B cell (primary cell): ENCODE data around the gene LRRC4C. TPM values are rescaled to one million over a fixed set of nuclear protein-coding genes. Genes with fewer than 3 reads are reported as not detected.

Experiments used
- ATAC-seq: fragments of 200-7000 bp; cut with Tn5 transposase; one replicate; pipeline ENCODE4 v1.10.0; 2021; ENCODE audit warnings: low read depth, mild to moderate bottlenecking, moderate number of reproducible peaks, moderate library complexity
- CTCF ChIA-PET: fragments of 350-600 bp; sonication (Branson Sonifier 250); formaldehyde crosslinking; loops from one replicate; lab custom pipeline; 2021; ENCODE audit warnings: antibody characterized with exemption, inconsistent platforms; lab: Charles Lee
- POLR2A ChIA-PET: fragments of 350-600 bp; sonication (Branson Sonifier 250); formaldehyde crosslinking; loops from one replicate; lab custom pipeline; 2021; ENCODE audit warnings: antibody characterized with exemption; lab: Charles Lee
- DNase-seq: peaks from one replicate; pipeline ENCODE4 v3.0.0; 2013
- H2AFZ ChIP-seq: 2 replicates; pipeline ENCODE4 v1.6.1; 2012; ENCODE audit warnings: mild to moderate bottlenecking, low read depth, low read length; ENCODE audit not compliant: insufficient read depth, poor library complexity, severe bottlenecking
- H3K27ac ChIP-seq, 2 donors: 1 replicate in 1 of 2; 2 replicates in 1 of 2; pipeline ENCODE4 v1.5.1; 2012 to 2013; ENCODE audit warnings: low read length in 2 of 2, mild to moderate bottlenecking in 2 of 2, moderate library complexity in 1 of 2
- H3K27me3 ChIP-seq, 4 experiments: fragments of 200-600 bp in 1 of 4; sonication (generic) in 1 of 4; replicated peaks in 1 of 4; 1 replicate in 2 of 4; 2 replicates in 2 of 4; pipeline versions ENCODE4 v1.6.1 to v1.7.0; 2013 to 2016; ENCODE audit warnings: low read length in 3 of 4, mild to moderate bottlenecking in 2 of 4, mixed read lengths in 1 of 4, moderate library complexity in 1 of 4; ENCODE audit not compliant: insufficient read depth in 4 of 4, control insufficient read depth in 3 of 4; ENCODE audit errors: control extremely low read depth in 1 of 4
- H3K36me3 ChIP-seq, 2 experiments: replicated peaks in 1 of 2; 1 replicate in 1 of 2; 2 replicates in 1 of 2; pipeline versions ENCODE4 v1.6.1 to v1.7.1; 2013; ENCODE audit warnings: low read length in 1 of 2; ENCODE audit not compliant: insufficient read depth in 2 of 2, control insufficient read depth in 1 of 2; ENCODE audit errors: control extremely low read depth in 1 of 2, extremely low read depth in 1 of 2
- H3K4me1 ChIP-seq, 2 donors: fragments of 200-600 bp in 1 of 2; sonication (generic) in 1 of 2; 1 replicate in 1 of 2; 2 replicates in 1 of 2; pipeline versions ENCODE4 v1.5.1 to v1.6.1; 2013 to 2017; ENCODE audit warnings: low read length in 2 of 2; ENCODE audit not compliant: control insufficient read depth in 2 of 2, insufficient read depth in 2 of 2
- H3K4me2 ChIP-seq: replicated peaks from 2 replicates; pipeline ENCODE3; 2012; ENCODE audit warnings: mild to moderate bottlenecking, low read depth, low read length; ENCODE audit not compliant: poor library complexity, severe bottlenecking
- H3K4me3 ChIP-seq, 5 experiments: fragments of 200-600 bp in 1 of 5; sonication (generic) in 1 of 5; 1 replicate in 3 of 5; 2 replicates in 2 of 5; pipeline versions ENCODE4 v1.5.1 to v1.7.0; 2011 to 2016; ENCODE audit warnings: low read length in 4 of 5, mild to moderate bottlenecking in 4 of 5, low read depth in 2 of 5, control low read depth in 1 of 5, moderate library complexity in 1 of 5; ENCODE audit not compliant: insufficient read depth in 1 of 5; ENCODE audit errors: control extremely low read depth in 1 of 5, extremely low read depth in 1 of 5
- H3K79me2 ChIP-seq: fragments of 200-600 bp; sonication (generic); one replicate; pipeline ENCODE4 v1.6.0; 2016; ENCODE audit warnings: low read length; ENCODE audit not compliant: control insufficient read depth, insufficient read depth
- H3K9ac ChIP-seq: fragments of 200-600 bp; sonication (generic); 2 replicates; pipeline ENCODE4 v1.6.1; 2017; ENCODE audit warnings: mild to moderate bottlenecking, low read length, moderate library complexity
- H3K9me3 ChIP-seq, 3 donors: one replicate each; pipeline versions ENCODE4 v1.6.1 to v1.7.1; 2013; ENCODE audit warnings: low read length in 2 of 3; ENCODE audit not compliant: control insufficient read depth in 2 of 3, insufficient read depth in 1 of 3; ENCODE audit errors: control extremely low read depth in 1 of 3
- H4K20me1 ChIP-seq: 2 replicates; pipeline ENCODE4 v1.6.0; 2012; ENCODE audit warnings: mild to moderate bottlenecking, low read length; ENCODE audit not compliant: insufficient read depth, control insufficient read depth, poor library complexity, severe bottlenecking
- H3K27ac Mint-ChIP-seq: one replicate; pipeline ENCODE4 v1.8.0; 2021; ENCODE audit warnings: mixed read lengths
- H3K27me3 Mint-ChIP-seq: one replicate; pipeline ENCODE4 v1.8.0; 2021; ENCODE audit warnings: mixed read lengths
- H3K4me1 Mint-ChIP-seq: one replicate; pipeline ENCODE4 v1.8.0; 2021; ENCODE audit warnings: mixed read lengths
- H3K4me3 Mint-ChIP-seq: one replicate; pipeline ENCODE4 v1.8.0; 2021; ENCODE audit warnings: mixed read lengths
- H3K9me3 Mint-ChIP-seq: one replicate; pipeline ENCODE4 v1.8.0; 2022; ENCODE audit warnings: mixed read lengths; ENCODE audit not compliant: insufficient read depth
- CTCF ChIP-seq: fragments of 200-600 bp; IDR thresholded peaks from one replicate; pipeline ENCODE4 v1.8.0; 2022; ENCODE audit warnings: antibody characterized with exemption, mild to moderate bottlenecking
- EZH2 ChIP-seq: IDR thresholded peaks from 2 replicates; pipeline ENCODE4 v1.6.1; 2012; ENCODE audit warnings: borderline replicate concordance, low read depth, mild to moderate bottlenecking, moderate library complexity, low read length; ENCODE audit not compliant: insufficient read depth, poor library complexity, severe bottlenecking
- WGBS: methylation state at CpG from one replicate; pipeline ENCODE4 v1.1.5; 2013; ENCODE audit warnings: missing lambda C conversion rate; ENCODE audit not compliant: insufficient coverage; 5-methylcytosine and 5-hydroxymethylcytosine counted together
- intact Hi-C: fragments of 100-400 bp; cut with micrococcal nuclease; formaldehyde crosslinking; loops from one replicate; pipeline ENCODE4 v1.10.0; 2022
- polyA plus RNA-seq: library from polyadenylated mRNA; depleted of rRNA; stranded (reverse); fragments of >200 nt; gene quantifications from 2 replicates; pipeline ENCODE4 v1.2.3, GENCODE V29; 2012
- total RNA-seq, 2 donors: library from RNA; stranded (reverse); fragments of 120-200 nt in 1 of 2; gene quantifications; 1 replicate in 1 of 2; 2 replicates in 1 of 2; pipeline versions ENCODE4 v1.2.3 to v1.2.4, GENCODE V29; 2013 to 2022

The LRRC4C gene
- total and polyA plus RNA-seq, 2 donors (not counting 1 experiment from before 2014, with no cell fraction given) = 0.57 TPM; not detected in 1

GRCh38 chr11:40185793-40186192 lies 1273.7 kb downstream of the LRRC4C start:
- 88% methylated on average over 3 of the region's 4 CpGs for WGBS
- no peaks in the 10 kb centered on the region for H3K27me3 Mint-ChIP-seq
- POLR2A ChIA-PET = no interaction called here
- H3K9me3 Mint-ChIP-seq = no peaks in the 10 kb centered on the region
- H3K36me3 ChIP-seq = no peaks in the 10 kb centered on the region
- H3K4me1 ChIP-seq = no peaks in the 10 kb centered on the region
- no peak overlapping the region for H2AFZ ChIP-seq
- H3K4me2 ChIP-seq = no peak overlapping the region
- TF ChIP-seq EZH2 = no peak
- no peak for TF ChIP-seq CTCF
- H3K79me2 ChIP-seq = no peaks in the 10 kb centered on the region
- H3K27ac ChIP-seq = no peak overlapping the region
- ATAC-seq (no peak), DNase-seq (no peak)
- CTCF ChIA-PET = no interaction called here
- H3K27ac Mint-ChIP-seq = no peak overlapping the region
- no peak overlapping the region for H3K4me3 Mint-ChIP-seq
- intact Hi-C loops = no loop called here
- no peaks in the 10 kb centered on the region for H4K20me1 ChIP-seq
- no peaks in the 10 kb centered on the region for H3K9me3 ChIP-seq
- H3K4me3 ChIP-seq = no peak overlapping the region
- H3K9ac ChIP-seq = no peak overlapping the region
- no peaks in the 10 kb centered on the region for H3K4me1 Mint-ChIP-seq
- H3K27me3 ChIP-seq = no peaks in the 10 kb centered on the region

- CTCF ChIA-PET = no interaction called here
- H3K27me3 Mint-ChIP-seq = no peaks in the 10 kb centered on the region
- Histone ChIP-seq H3K9me3 (no peaks in the 10 kb centered on the region), H3K4me1 (no peaks in the 10 kb centered on the region), H3K4me3 (no peak overlapping the region), H3K9ac (no peak overlapping the region), H3K79me2 (no peaks in the 10 kb centered on the region), H3K27ac (no peak overlapping the region), H3K4me2 (no peak overlapping the region), H3K27me3 (no peaks in the 10 kb centered on the region), H4K20me1 (no peaks in the 10 kb centered on the region), H3K36me3 (no peaks in the 10 kb centered on the region), H2AFZ (no peak overlapping the region)
- H3K4me1 Mint-ChIP-seq = no peaks in the 10 kb centered on the region
- no peak overlapping the region for H3K4me3 Mint-ChIP-seq
- no peak overlapping the region for H3K27ac Mint-ChIP-seq
- WGBS = 40% methylated on average over 1 of the region's 5 CpGs
- intact Hi-C loops = no loop called here
- TF ChIP-seq EZH2 = no peak
- TF ChIP-seq CTCF = no peak
- POLR2A ChIA-PET = no interaction called here
- no peak for DNase-seq
- H3K9me3 Mint-ChIP-seq = no peaks in the 10 kb centered on the region
- ATAC-seq = no peak
These were observed 1276.1 kb downstream of the LRRC4C start for GRCh38 chr11:40183073-40184064.
